MCF 10A (cell line): ENCODE measurements around the gene KATNAL2. TPM values are rescaled to one million over a fixed set of nuclear protein-coding genes. Genes with fewer than 3 reads are reported as not detected.

ENCODE experiments used
- BruUV-seq: library from RNA; stranded (reverse); fragments of 400-500 nt; replicated peaks from 2 replicates; lab custom pipeline; 2021; lab: Mats Ljungman, UMichigan
- CTCF ChIA-PET: fragments of 300-600 bp; sonication (Branson Sonifier 250); formaldehyde crosslinking; extraction: SDS; loops from one replicate; lab custom pipeline; 2021; ENCODE audit warnings: antibody characterized with exemption, inconsistent platforms; lab: Yijun Ruan, JAX
- POLR2A ChIA-PET: fragments of 300-600, 350-650 bp; sonication (Branson Sonifier 250); formaldehyde crosslinking; extraction: SDS; loops from one replicate; lab custom pipeline; 2020; ENCODE audit warnings: antibody characterized with exemption, inconsistent platforms; lab: Yijun Ruan, JAX
- DNase-seq: peaks from one replicate; pipeline ENCODE4 v3.0.0-alpha.2; 2018; ENCODE audit not compliant: unreplicated experiment
- H3K27ac Mint-ChIP-seq: one replicate; pipeline ENCODE4 v1.8.0; 2022; ENCODE audit warnings: mild to moderate bottlenecking, low read depth, mixed read lengths; ENCODE audit not compliant: unreplicated experiment
- H3K27me3 Mint-ChIP-seq: one replicate; pipeline ENCODE4 v1.8.0; 2022; ENCODE audit warnings: mixed read lengths; ENCODE audit not compliant: insufficient read depth, unreplicated experiment
- H3K36me3 Mint-ChIP-seq: one replicate; pipeline ENCODE4 v1.8.0; 2022; ENCODE audit warnings: mild to moderate bottlenecking, moderate library complexity, mixed read lengths; ENCODE audit not compliant: insufficient read depth, unreplicated experiment
- H3K4me1 Mint-ChIP-seq: one replicate; pipeline ENCODE4 v1.8.0; 2022; ENCODE audit warnings: mixed read lengths; ENCODE audit not compliant: insufficient read depth, unreplicated experiment
- H3K4me3 Mint-ChIP-seq: one replicate; pipeline ENCODE4 v1.8.0; 2022; ENCODE audit warnings: mild to moderate bottlenecking, moderate library complexity, mixed read lengths; ENCODE audit not compliant: unreplicated experiment
- H3K9me3 Mint-ChIP-seq: one replicate; pipeline ENCODE4 v1.8.0; 2022; ENCODE audit warnings: mixed read lengths; ENCODE audit not compliant: unreplicated experiment
- intact Hi-C: fragments of 100-400 bp; cut with micrococcal nuclease; formaldehyde crosslinking; loops from 2 replicates; pipeline ENCODE4 v1.14.1; 2022
- total RNA-seq: library from RNA; stranded (reverse); gene quantifications from 2 replicates; pipeline ENCODE4 v1.2.3, GENCODE V29; 2022
- TF ChIP-seq, protein P1 (sequence below): fragments of 200-600 bp; IDR thresholded peaks from one replicate; pipeline ENCODE4 v1.8.0; 2022; ENCODE audit warnings: antibody characterized with exemption, mild to moderate bottlenecking; ENCODE audit not compliant: unreplicated experiment

KATNAL2 gene
- total RNA-seq, 1 experiment from 2014 or later, result 2.1 TPM

DNA sequence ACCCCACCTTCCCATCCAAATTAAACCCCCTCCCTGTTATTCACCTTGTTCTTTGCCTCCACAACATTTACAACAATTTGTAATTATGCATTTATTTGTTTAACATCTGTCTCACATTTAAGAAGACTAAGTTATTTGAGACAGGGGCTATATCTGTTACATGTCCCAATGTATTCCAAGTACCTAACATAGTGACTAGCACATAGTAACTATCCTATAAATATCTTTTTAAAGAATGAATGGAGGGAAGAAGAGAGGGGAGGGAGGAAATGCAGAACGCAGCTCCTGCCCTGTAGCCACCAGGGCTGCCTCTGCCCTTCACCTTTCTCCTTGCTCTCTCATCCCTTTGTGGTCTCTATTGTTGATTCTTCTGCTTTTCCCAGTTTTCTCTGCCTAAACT is 192.3 kb downstream of the KATNAL2 start:
- H3K36me3 Mint-ChIP-seq, result peaks cover 57% of the 10 kb centered on the region
- POLR2A ChIA-PET, result no interaction called here
- H3K4me1 Mint-ChIP-seq, result peaks cover 5% of the 10 kb centered on the region
- no TSS peak for BruUV-seq
- no peaks in the 10 kb centered on the region for H3K27me3 Mint-ChIP-seq
- no peaks in the 10 kb centered on the region for H3K9me3 Mint-ChIP-seq
- intact Hi-C loops, result no loop called here
- H3K27ac Mint-ChIP-seq, result no peak overlapping the region
- no peak overlapping the region for H3K4me3 Mint-ChIP-seq
- TF ChIP-seq, protein P1, sequence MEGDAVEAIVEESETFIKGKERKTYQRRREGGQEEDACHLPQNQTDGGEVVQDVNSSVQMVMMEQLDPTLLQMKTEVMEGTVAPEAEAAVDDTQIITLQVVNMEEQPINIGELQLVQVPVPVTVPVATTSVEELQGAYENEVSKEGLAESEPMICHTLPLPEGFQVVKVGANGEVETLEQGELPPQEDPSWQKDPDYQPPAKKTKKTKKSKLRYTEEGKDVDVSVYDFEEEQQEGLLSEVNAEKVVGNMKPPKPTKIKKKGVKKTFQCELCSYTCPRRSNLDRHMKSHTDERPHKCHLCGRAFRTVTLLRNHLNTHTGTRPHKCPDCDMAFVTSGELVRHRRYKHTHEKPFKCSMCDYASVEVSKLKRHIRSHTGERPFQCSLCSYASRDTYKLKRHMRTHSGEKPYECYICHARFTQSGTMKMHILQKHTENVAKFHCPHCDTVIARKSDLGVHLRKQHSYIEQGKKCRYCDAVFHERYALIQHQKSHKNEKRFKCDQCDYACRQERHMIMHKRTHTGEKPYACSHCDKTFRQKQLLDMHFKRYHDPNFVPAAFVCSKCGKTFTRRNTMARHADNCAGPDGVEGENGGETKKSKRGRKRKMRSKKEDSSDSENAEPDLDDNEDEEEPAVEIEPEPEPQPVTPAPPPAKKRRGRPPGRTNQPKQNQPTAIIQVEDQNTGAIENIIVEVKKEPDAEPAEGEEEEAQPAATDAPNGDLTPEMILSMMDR, result no peak
- CTCF ChIA-PET, result interaction anchor here (0.6 to 4.5 kb wide), 5 partner anchors 7 to 278 kb away, joined by 3 to 25 read pairs (median 3); partner anchors contain the start of gene HDHD2
- DNase-seq, result no peak

DNA sequence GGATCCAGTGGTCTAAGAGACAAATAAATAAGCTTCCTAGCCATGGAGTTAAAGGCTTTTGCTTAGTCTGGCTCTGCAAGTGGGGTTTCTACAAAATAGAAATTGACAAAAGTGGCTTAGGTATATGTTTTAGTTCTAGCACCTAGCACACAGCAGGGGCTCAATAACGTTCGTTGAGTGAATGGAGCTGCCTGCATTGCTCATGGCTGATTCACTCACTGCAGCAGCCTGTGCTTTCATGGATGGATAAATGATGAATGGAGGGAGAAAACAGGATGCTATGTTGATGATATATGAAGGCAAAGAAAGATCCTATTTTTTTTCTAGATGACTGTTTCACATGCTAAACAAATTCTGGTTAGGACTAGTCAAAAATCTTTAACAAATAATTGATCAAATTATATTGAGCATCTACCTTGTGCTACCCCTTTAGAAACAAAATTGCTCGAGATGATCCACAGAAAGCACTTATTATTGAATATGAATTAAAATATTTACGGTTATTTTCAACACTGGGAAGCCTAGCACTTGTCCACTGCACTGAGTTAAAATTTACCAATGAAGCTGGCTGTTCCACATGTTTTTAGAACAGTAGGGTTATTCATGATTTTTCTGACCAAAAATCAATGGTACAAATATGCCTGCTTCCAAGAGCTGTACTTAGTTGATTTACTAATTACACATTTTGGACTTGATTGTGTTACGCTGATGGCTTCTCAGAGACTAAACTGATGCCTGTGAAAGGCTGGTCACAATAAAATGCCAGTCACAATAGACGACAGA is 193.3 kb downstream of the KATNAL2 start:
- POLR2A ChIA-PET, result interaction anchor here (2.8 kb wide), 1 partner anchor 39 kb away, joined by 11 read pairs; the partner anchor contains the start of gene HDHD2
- CTCF ChIA-PET, result interaction anchor here (0.6 to 4.5 kb wide), 8 partner anchors 8 to 404 kb away, joined by 3 to 25 read pairs (median 4); no protein-coding TSS in a partner anchor

GRCh38 chr18:47113796-47114540 is 196.6 kb downstream of the KATNAL2 start:
- no TSS peak for BruUV-seq
- ChIA-PET CTCF (interaction anchor here (0.6 to 4.5 kb wide), 6 partner anchors 12 to 101 kb away, joined by 3 to 25 read pairs (median 10); no protein-coding TSS in a partner anchor), POLR2A (interaction anchor here (1.4 to 1.9 kb wide), 2 partner anchors 14 to 37 kb away, joined by 4 to 5 read pairs; partner anchors contain the start of gene HDHD2)
- no peaks in the 10 kb centered on the region for H3K9me3 Mint-ChIP-seq
- no peaks in the 10 kb centered on the region for H3K27me3 Mint-ChIP-seq
- H3K4me1 Mint-ChIP-seq, result peaks cover 5% of the 10 kb centered on the region
- intact Hi-C loops, result no loop called here
- DNase-seq, result no peak
- no peak overlapping the region for H3K27ac Mint-ChIP-seq
- H3K4me3 Mint-ChIP-seq, result no peak overlapping the region
- TF ChIP-seq, protein P1, result no peak
- peaks cover 74% of the 10 kb centered on the region for H3K36me3 Mint-ChIP-seq

More for the DNA sequence above, 193.3 kb downstream of the KATNAL2 start:
- Mint-ChIP-seq H3K27me3 (no peaks in the 10 kb centered on the region), H3K9me3 (no peaks in the 10 kb centered on the region), H3K4me1 (peaks cover 5% of the 10 kb centered on the region), H3K36me3 (peaks cover 65% of the 10 kb centered on the region), H3K27ac (no peak overlapping the region), H3K4me3 (no peak overlapping the region)
- intact Hi-C loops, result no loop called here
- TF ChIP-seq, protein P1, result no peak
- BruUV-seq, result no TSS peak
- no peak for DNase-seq
